RWPE2 (cell line): ENCODE measurements around the gene GDPD3.

Experiments used
- ATAC-seq: fragments of 200-7000 bp; cut with Tn5 transposase; 3 replicates; pipeline ENCODE4 v1.9.1; 2021; ENCODE audit warnings: low read depth
- DNase-seq: peaks from one replicate; pipeline ENCODE4 v3.0.0-alpha.2; 2020; ENCODE audit warnings: low spot score
- H3K27ac ChIP-seq: fragments of 450-650 bp; 2 replicates; pipeline ENCODE4 v1.5.1; 2017; ENCODE audit warnings: mild to moderate bottlenecking; ENCODE audit not compliant: poor library complexity, severe bottlenecking
- H3K27me3 ChIP-seq: fragments of 250-450 bp; sonication (Bioruptor Pico); 2 replicates; pipeline ENCODE4 v1.5.1; 2021; ENCODE audit warnings: mild to moderate bottlenecking, moderate library complexity; ENCODE audit not compliant: insufficient read depth, poor library complexity, severe bottlenecking
- H3K36me3 ChIP-seq: fragments of 250-450 bp; sonication (Bioruptor Pico); 2 replicates; pipeline ENCODE4 v1.5.1; 2020; ENCODE audit warnings: low read depth, mild to moderate bottlenecking, moderate library complexity
- H3K4me1 ChIP-seq: fragments of 250-450 bp; sonication (Bioruptor Pico); 2 replicates; pipeline ENCODE4 v1.5.1; 2021; ENCODE audit warnings: mild to moderate bottlenecking, moderate library complexity; ENCODE audit not compliant: insufficient read depth, poor library complexity, severe bottlenecking
- H3K4me3 ChIP-seq: fragments of 250-450 bp; sonication (Bioruptor Pico); 2 replicates; pipeline ENCODE4 v1.5.1; 2021; ENCODE audit warnings: mild to moderate bottlenecking, moderate library complexity; ENCODE audit not compliant: severe bottlenecking
- H3K9me3 ChIP-seq: fragments of 250-450 bp; sonication (Bioruptor Pico); 2 replicates; pipeline ENCODE4 v1.5.1; 2021; ENCODE audit warnings: mild to moderate bottlenecking, moderate library complexity; ENCODE audit not compliant: severe bottlenecking
- CTCF ChIP-seq: fragments of 450-650 bp; IDR thresholded peaks from one replicate; pipeline ENCODE4 v1.5.1; 2017; ENCODE audit warnings: mild to moderate bottlenecking, moderate library complexity; ENCODE audit not compliant: poor library complexity, severe bottlenecking

The GDPD3 gene

DNA sequence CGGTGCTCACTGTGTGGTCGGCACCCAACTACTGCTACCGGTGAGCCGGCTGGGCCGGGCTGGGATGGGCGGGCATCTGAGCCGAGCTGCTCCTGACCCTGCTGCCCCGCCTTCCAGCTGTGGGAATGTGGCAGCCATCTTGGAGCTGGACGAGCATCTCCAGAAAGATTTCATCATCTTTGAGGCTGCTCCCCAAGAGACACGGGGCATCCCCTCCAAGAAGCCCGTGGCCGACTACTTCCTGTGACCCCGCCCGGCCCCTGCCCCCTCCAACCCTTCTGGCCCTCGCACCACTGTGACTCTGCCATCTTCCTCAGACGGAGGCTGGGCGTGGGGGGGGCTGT lies 28.5 kb downstream of the GDPD3 start:
- H3K4me1 ChIP-seq: peaks cover 4% of the 10 kb centered on the region
- H3K27me3 ChIP-seq: no peaks in the 10 kb centered on the region
- H3K27ac ChIP-seq: no peak overlapping the region
- DNase-seq (no peak), ATAC-seq (no peak)
- no peak for TF ChIP-seq CTCF
- H3K4me3 ChIP-seq: no peak overlapping the region
- H3K9me3 ChIP-seq: no peaks in the 10 kb centered on the region
- peaks cover 63% of the 10 kb centered on the region for H3K36me3 ChIP-seq

GRCh38 chr16:30084096-30084815 lies 29.1 kb downstream of the GDPD3 start:
- Histone ChIP-seq H3K4me3 (no peak overlapping the region), H3K27ac (no peak overlapping the region), H3K27me3 (no peaks in the 10 kb centered on the region), H3K9me3 (no peaks in the 10 kb centered on the region), H3K4me1 (no peaks in the 10 kb centered on the region), H3K36me3 (peaks cover 68% of the 10 kb centered on the region)
- ATAC-seq: no peak
- no peak for TF ChIP-seq CTCF
- DNase-seq: no peak

DNA sequence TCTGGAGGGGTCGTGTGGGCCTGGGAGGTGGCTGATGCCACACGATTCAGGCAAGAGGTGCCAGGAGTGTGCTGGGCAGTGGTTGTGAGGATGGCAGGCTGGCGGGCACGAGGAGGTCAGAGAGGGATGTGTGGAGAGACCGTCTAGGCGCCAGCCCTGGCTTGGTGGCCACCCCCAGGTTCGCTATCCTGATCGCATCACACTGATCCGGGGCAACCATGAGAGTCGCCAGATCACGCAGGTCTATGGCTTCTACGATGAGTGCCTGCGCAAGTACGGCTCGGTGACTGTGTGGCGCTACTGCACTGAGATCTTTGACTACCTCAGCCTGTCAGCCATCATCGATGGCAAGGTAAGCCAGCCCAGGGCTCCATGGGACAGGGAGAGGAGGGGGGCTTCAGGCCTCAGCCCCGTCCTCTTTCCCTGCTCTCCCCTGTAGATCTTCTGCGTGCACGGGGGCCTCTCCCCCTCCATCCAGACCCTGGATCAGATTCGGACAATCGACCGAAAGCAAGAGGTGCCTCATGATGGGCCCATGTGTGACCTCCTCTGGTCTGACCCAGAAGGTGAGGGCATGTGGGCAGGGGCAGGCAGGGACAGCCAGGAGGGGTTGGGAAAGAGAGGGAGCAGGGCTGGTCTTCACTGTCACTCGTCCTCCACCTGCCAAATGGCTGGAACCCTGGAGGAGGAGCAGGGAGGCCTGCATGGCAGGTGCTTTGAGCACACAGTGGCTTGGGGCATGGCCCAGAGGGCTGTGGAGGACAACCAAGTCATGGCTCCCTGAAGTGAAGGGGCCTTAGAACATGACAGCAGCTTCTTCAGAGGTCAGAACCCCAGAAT lies 29.9 kb downstream of the GDPD3 start:
- no peaks in the 10 kb centered on the region for H3K9me3 ChIP-seq
- no peak overlapping the region for H3K27ac ChIP-seq
- H3K27me3 ChIP-seq: no peaks in the 10 kb centered on the region
- peak; percentile 55 for DNase-seq
- peaks cover 74% of the 10 kb centered on the region for H3K36me3 ChIP-seq
- TF ChIP-seq CTCF: no peak
- no peaks in the 10 kb centered on the region for H3K4me1 ChIP-seq
- no peak overlapping the region for H3K4me3 ChIP-seq
- ATAC-seq: no peak

DNA sequence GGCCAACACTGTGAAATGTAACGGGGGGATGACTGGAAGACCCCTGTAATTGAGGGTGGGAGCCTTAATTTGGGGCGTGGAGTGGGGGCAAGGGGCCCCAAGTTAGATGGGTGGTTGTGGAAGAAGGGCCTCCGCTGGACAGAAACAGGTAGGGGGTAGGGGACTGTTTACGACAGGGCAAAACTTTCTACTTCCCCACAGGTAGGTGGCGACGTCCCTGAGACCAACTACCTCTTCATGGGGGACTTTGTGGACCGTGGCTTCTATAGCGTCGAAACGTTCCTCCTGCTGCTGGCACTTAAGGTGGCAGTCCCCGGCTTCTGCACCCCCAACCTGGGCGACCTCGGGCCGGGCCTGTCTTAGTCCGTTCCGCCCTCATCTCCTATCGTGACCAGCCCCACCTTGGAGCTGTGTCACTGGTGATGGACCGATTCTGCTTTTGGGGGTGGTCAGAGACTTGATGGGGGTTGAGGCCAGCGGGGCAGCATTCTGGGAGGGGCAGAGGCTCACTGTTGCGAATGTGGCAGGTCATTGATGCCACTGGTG lies 30.7 kb downstream of the GDPD3 start:
- no peaks in the 10 kb centered on the region for H3K9me3 ChIP-seq
- DNase-seq: no peak
- ATAC-seq: no peak
- TF ChIP-seq CTCF: no peak
- no peaks in the 10 kb centered on the region for H3K27me3 ChIP-seq
- H3K4me1 ChIP-seq: no peaks in the 10 kb centered on the region
- H3K27ac ChIP-seq: no peak overlapping the region
- no peak overlapping the region for H3K4me3 ChIP-seq
- H3K36me3 ChIP-seq: peaks cover 82% of the 10 kb centered on the region

DNA sequence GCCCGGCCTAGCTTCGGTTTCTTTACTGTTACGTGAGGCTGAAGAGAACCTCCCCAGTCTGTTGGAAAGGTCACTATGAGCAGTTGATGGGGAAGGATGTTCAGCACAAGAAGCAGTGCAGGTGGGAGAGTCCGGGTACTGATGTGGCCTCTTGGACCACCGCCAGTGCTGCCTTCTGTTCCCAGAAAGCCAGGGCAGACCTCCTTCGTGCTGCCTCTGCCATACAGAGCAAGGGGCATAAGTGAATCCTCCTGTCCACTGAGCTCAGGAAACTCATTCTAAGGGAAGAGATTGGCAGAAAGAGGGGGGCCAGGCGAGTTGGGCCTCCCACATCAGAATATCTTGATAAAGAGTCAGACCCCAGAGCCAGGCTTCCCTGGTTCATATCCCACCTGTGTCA lies 33.9 kb downstream of the GDPD3 start:
- no peak for ATAC-seq
- Histone ChIP-seq H3K27ac (no peak overlapping the region), H3K4me3 (no peak overlapping the region), H3K27me3 (no peaks in the 10 kb centered on the region), H3K4me1 (peaks cover 13% of the 10 kb centered on the region), H3K36me3 (peaks cover 83% of the 10 kb centered on the region), H3K9me3 (no peaks in the 10 kb centered on the region)
- DNase-seq: no peak
- TF ChIP-seq CTCF: no peak
